CD4-positive, alpha-beta T cell (primary cell): ENCODE data around the gene BCL2L1. TPM values are rescaled to one million over a fixed set of nuclear protein-coding genes. Genes with fewer than 3 reads are reported as not detected.

ENCODE experiments used
- ATAC-seq: fragments of 200-7000 bp; cut with Tn5 transposase; one replicate; pipeline ENCODE4 v1.10.0; 2022; ENCODE audit warnings: mild to moderate bottlenecking; ENCODE audit not compliant: poor library complexity
- CTCF ChIA-PET: fragments of 350-600 bp; sonication (Branson Sonifier 250); formaldehyde crosslinking; loops from one replicate; lab custom pipeline; 2021; ENCODE audit warnings: antibody characterized with exemption, inconsistent platforms; lab: Charles Lee
- POLR2A ChIA-PET: fragments of 350-600 bp; sonication (Branson Sonifier 250); formaldehyde crosslinking; loops from one replicate; lab custom pipeline; 2021; ENCODE audit warnings: antibody characterized with exemption, inconsistent platforms; lab: Charles Lee
- DNase-seq, 14 experiments: peaks; one replicate each; pipeline ENCODE4 v3.0.0-alpha.2; 2013 to 2020; ENCODE audit warnings: mixed read lengths in 2 of 14
- H3K27ac ChIP-seq, 2 donors: one replicate each; pipeline versions ENCODE4 v1.5.1 to v1.7.0; 2013; ENCODE audit warnings: low read length in 2 of 2, low read depth in 1 of 2, mild to moderate bottlenecking in 1 of 2
- H3K27me3 ChIP-seq, 2 experiments: 1 replicate in 1 of 2; 2 replicates in 1 of 2; pipeline versions ENCODE4 v1.6.1 to v1.7.0; 2013; ENCODE audit warnings: low read length in 2 of 2, control low read depth in 1 of 2, mild to moderate bottlenecking in 1 of 2, moderate library complexity in 1 of 2; ENCODE audit not compliant: insufficient read depth in 2 of 2, control insufficient read depth in 1 of 2
- H3K36me3 ChIP-seq: one replicate; pipeline ENCODE4 v1.6.1; 2013; ENCODE audit warnings: low read length, control low read depth; ENCODE audit not compliant: insufficient read depth
- H3K4me1 ChIP-seq: one replicate; pipeline ENCODE4 v1.6.1; 2013; ENCODE audit warnings: low read length, control low read depth; ENCODE audit not compliant: insufficient read depth
- H3K4me3 ChIP-seq: one replicate; pipeline ENCODE4 v1.5.1; 2013; ENCODE audit warnings: mild to moderate bottlenecking, low read length, moderate library complexity
- H3K9me3 ChIP-seq, 2 experiments: 1 replicate in 1 of 2; 2 replicates in 1 of 2; pipeline versions ENCODE4 v1.6.1 to v1.7.0; 2013; ENCODE audit warnings: low read length in 2 of 2, mild to moderate bottlenecking in 2 of 2, control low read depth in 1 of 2, moderate library complexity in 1 of 2; ENCODE audit not compliant: control insufficient read depth in 1 of 2, insufficient read depth in 1 of 2
- H3K27ac Mint-ChIP-seq: one replicate; pipeline ENCODE4 v1.8.0; 2020; ENCODE audit warnings: mixed read lengths
- H3K27me3 Mint-ChIP-seq: one replicate; pipeline ENCODE4 v1.8.0; 2021; ENCODE audit warnings: mixed read lengths
- H3K36me3 Mint-ChIP-seq: one replicate; pipeline ENCODE4 v1.8.0; 2021; ENCODE audit warnings: low read depth, mixed read lengths
- H3K4me1 Mint-ChIP-seq: one replicate; pipeline ENCODE4 v1.8.0; 2021; ENCODE audit warnings: low read depth, mixed read lengths
- H3K4me3 Mint-ChIP-seq: one replicate; pipeline ENCODE4 v1.8.0; 2020; ENCODE audit warnings: mild to moderate bottlenecking, mixed read lengths
- H3K9me3 Mint-ChIP-seq: one replicate; pipeline ENCODE4 v1.8.0; 2020; ENCODE audit warnings: mixed read lengths
- intact Hi-C, 2 experiments: fragments of 100-400 bp; cut with DNase I in 1 of 2; cut with micrococcal nuclease in 1 of 2; formaldehyde crosslinking; loops; one replicate each; pipeline versions ENCODE4 v1.15.1 to v1.9.0; 2023 to 2025; cut with DNase I, micrococcal nuclease
- total RNA-seq, 174 experiments: library from RNA in 2 of 174; stranded (reverse) in 2 of 174; gene quantifications; one replicate each; pipeline ENCODE4 v1.2.3 and lab custom pipeline; 2021 to 2026
- TF ChIP-seq, protein P1 (sequence below): fragments of 200-600 bp; IDR thresholded peaks from one replicate; pipeline ENCODE4 v1.8.0; 2022; ENCODE audit warnings: antibody characterized with exemption, mild to moderate bottlenecking

BCL2L1 gene
- total RNA-seq, 2 experiments from 2014 or later, result 11.8 to 11.9 TPM

DNA sequence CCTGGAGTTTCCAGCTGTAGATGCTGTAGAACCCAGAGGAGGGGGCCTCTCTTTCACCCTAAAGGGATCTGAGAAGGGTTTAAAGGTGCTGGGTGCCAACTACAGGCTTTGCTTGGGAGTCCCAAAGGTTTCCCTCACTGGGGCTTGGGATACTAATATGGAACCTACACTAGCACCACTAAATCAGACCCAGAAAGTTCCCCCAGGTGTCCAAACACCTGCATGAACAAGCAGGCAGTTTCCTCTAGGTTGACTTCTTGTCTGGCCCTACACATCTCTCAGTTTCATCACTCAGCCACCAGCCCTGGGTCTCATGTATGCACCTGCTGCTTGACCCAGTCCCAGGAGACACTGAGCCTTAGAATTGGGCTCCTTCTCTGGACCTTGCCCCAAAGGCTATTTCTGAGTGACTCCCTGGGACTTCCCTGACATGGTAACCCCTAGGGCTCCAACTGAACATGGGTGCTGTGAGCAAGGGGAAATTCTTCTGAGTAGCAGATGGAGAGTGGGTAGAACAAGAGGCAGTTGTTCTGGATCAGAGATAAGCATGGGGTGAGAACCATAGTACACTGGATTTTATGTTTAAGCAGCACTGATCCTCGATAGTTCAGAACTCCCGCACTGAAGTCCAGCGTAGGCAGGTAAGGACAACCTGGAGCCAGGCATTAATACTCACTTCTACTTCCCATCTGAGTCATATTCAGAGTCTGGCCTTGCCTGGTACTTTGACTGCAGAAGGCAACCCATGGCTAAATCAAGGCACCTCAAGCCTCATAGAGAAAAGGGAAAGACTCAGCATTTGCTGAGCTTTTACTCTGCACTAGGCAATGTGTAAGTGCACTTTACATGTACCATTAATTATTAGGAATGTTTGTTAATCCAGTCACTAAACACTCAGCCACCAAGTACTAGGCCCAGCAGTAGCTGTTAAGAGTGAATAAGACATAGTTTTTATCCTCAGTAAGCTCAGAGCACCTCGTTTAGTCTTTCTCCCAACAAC lies 16.8 kb downstream of the BCL2L1 start:
- Histone ChIP-seq H3K4me1 (peaks cover 38% of the 10 kb centered on the region), H3K9me3 (no peaks in the 10 kb centered on the region), H3K27ac (no peak overlapping the region), H3K27me3 (no peaks in the 10 kb centered on the region), H3K4me3 (no peak overlapping the region), H3K36me3 (peaks cover 50% of the 10 kb centered on the region)
- Mint-ChIP-seq H3K36me3 (peaks cover 65% of the 10 kb centered on the region), H3K27me3 (no peaks in the 10 kb centered on the region), H3K4me3 (no peak overlapping the region), H3K4me1 (peaks cover 59% of the 10 kb centered on the region), H3K27ac (peak overlapping the region; percentile 39), H3K9me3 (no peaks in the 10 kb centered on the region)
- TF ChIP-seq, protein P1, sequence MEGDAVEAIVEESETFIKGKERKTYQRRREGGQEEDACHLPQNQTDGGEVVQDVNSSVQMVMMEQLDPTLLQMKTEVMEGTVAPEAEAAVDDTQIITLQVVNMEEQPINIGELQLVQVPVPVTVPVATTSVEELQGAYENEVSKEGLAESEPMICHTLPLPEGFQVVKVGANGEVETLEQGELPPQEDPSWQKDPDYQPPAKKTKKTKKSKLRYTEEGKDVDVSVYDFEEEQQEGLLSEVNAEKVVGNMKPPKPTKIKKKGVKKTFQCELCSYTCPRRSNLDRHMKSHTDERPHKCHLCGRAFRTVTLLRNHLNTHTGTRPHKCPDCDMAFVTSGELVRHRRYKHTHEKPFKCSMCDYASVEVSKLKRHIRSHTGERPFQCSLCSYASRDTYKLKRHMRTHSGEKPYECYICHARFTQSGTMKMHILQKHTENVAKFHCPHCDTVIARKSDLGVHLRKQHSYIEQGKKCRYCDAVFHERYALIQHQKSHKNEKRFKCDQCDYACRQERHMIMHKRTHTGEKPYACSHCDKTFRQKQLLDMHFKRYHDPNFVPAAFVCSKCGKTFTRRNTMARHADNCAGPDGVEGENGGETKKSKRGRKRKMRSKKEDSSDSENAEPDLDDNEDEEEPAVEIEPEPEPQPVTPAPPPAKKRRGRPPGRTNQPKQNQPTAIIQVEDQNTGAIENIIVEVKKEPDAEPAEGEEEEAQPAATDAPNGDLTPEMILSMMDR, result no peak
- ChIA-PET POLR2A (no interaction called here), CTCF (interaction anchor here (0.6 to 1.6 kb wide), 2 partner anchors 18 to 45 kb away, joined by 3 to 4 read pairs; no protein-coding TSS in a partner anchor)
- intact Hi-C loops, result no loop called here
- DNase-seq (no peak), ATAC-seq (no peak)

DNA sequence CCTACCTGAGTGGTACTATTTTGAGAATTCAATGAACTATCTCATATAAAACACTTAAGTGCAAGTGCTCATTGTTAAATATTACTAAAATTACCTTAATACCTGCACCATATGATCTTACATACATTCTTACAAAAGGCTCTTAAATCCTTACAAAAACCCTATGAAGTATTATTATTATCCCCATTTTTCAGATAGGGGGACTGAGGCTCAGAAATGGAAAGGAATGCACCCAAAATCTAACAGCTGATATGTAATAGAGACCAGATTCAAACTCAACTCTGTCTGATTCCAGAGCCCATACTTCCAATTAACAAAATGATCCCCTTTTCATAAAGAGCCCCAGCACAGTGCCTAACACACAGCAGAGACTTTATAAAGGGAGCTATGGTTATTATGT lies 17.5 kb downstream of the BCL2L1 start:
- H3K4me1 ChIP-seq, result peaks cover 35% of the 10 kb centered on the region
- no peak overlapping the region for H3K4me3 ChIP-seq
- Mint-ChIP-seq H3K27ac (peak overlapping the region; percentile 36), H3K27me3 (no peaks in the 10 kb centered on the region), H3K4me1 (peaks cover 58% of the 10 kb centered on the region), H3K36me3 (peaks cover 67% of the 10 kb centered on the region), H3K4me3 (no peak overlapping the region), H3K9me3 (no peaks in the 10 kb centered on the region)
- TF ChIP-seq, protein P1, result no peak
- DNase-seq, result no peak
- H3K36me3 ChIP-seq, result peaks cover 46% of the 10 kb centered on the region
- ChIA-PET POLR2A (no interaction called here), CTCF (interaction anchor here (1.3 to 1.6 kb wide), 2 partner anchors 19 to 44 kb away, joined by 3 read pairs; no protein-coding TSS in a partner anchor)
- intact Hi-C loops, result no loop called here
- ATAC-seq, result no peak
- no peak overlapping the region for H3K27ac ChIP-seq
- no peaks in the 10 kb centered on the region for H3K9me3 ChIP-seq
- H3K27me3 ChIP-seq, result no peaks in the 10 kb centered on the region

- Histone ChIP-seq H3K27ac (no peak overlapping the region), H3K9me3 (no peaks in the 10 kb centered on the region), H3K4me3 (no peak overlapping the region), H3K4me1 (peaks cover 41% of the 10 kb centered on the region), H3K36me3 (peaks cover 42% of the 10 kb centered on the region), H3K27me3 (no peaks in the 10 kb centered on the region)
- H3K36me3 Mint-ChIP-seq, result peaks cover 66% of the 10 kb centered on the region
- no peak overlapping the region for H3K4me3 Mint-ChIP-seq
- ATAC-seq, result no peak
- no peaks in the 10 kb centered on the region for H3K27me3 Mint-ChIP-seq
- DNase-seq, result no peak
- peak overlapping the region; percentile 36 for H3K27ac Mint-ChIP-seq
- ChIA-PET POLR2A (interaction anchor here (0.7 kb wide), 1 partner anchor 19 kb away, joined by 3 read pairs; no protein-coding TSS in a partner anchor), CTCF (interaction anchor here (0.7 to 1.3 kb wide), 3 partner anchors 31 to 428 kb away, joined by 3 to 4 read pairs (median 3); no protein-coding TSS in a partner anchor)
- intact Hi-C loops, result no loop called here
- H3K4me1 Mint-ChIP-seq, result peaks cover 61% of the 10 kb centered on the region
- TF ChIP-seq, protein P1, result no peak
- no peaks in the 10 kb centered on the region for H3K9me3 Mint-ChIP-seq
These were observed 18.2 kb downstream of the BCL2L1 start for GRCh38 chr20:31704225-31705119.
